HPDE6-E6E7 (cell line): ENCODE data around the gene PNRC1.
"Not testable (repeated sequence)": the region's sequence is repeated elsewhere in the genome, so short reads cannot be mapped to it uniquely, and the experiment has no call there.

Experiments
- DNase-seq: peaks from one replicate; pipeline ENCODE4 v3.0.0; 2011; ENCODE audit warnings: missing footprints; ENCODE audit errors: extremely low spot score

PNRC1 gene

GRCh38 chr6:89059227-89059626 lies 21.3 kb upstream of the PNRC1 start:
- no peak for DNase-seq

- no peak for DNase-seq
Measured at GRCh38 chr6:89063881-89064280, 16.7 kb upstream of the PNRC1 start.

GRCh38 chr6:89064931-89065330 lies 15.6 kb upstream of the PNRC1 start:
- not testable (repeated sequence) for DNase-seq

GRCh38 chr6:89066121-89066520 lies 14.4 kb upstream of the PNRC1 start:
- not testable (repeated sequence) for DNase-seq

GRCh38 chr6:89066940-89067646 lies 13.5 kb upstream of the PNRC1 start:
- DNase-seq, result no peak

- no peak for DNase-seq
Measured at GRCh38 chr6:89067796-89068195, 12.8 kb upstream of the PNRC1 start.

GRCh38 chr6:89068695-89069094 lies 11.9 kb upstream of the PNRC1 start:
- DNase-seq, result no peak

- DNase-seq, result no peak
Measured at GRCh38 chr6:89069536-89070163, 10.9 kb upstream of the PNRC1 start.

GRCh38 chr6:89071036-89071435 lies 9.5 kb upstream of the PNRC1 start:
- DNase-seq, result no peak

GRCh38 chr6:89073014-89073620 lies 7.4 kb upstream of the PNRC1 start:
- no peak for DNase-seq

GRCh38 chr6:89073840-89074239 lies 6.7 kb upstream of the PNRC1 start:
- no peak for DNase-seq

GRCh38 chr6:89079511-89080234 lies 878 bp upstream of the PNRC1 start:
- no peak for DNase-seq

- no peak for DNase-seq
Measured at GRCh38 chr6:89081129-89081422, 525 bp downstream of the PNRC1 start.

- peak; percentile 75 for DNase-seq
Measured at GRCh38 chr6:89081423-89082322, 1.1 kb downstream of the PNRC1 start.

- no peak for DNase-seq
Measured at GRCh38 chr6:89082486-89082891, 1.9 kb downstream of the PNRC1 start.

GRCh38 chr6:89084542-89084941 lies 4.0 kb downstream of the PNRC1 start:
- DNase-seq, result no peak

- no peak for DNase-seq
Measured at GRCh38 chr6:89084954-89085353, 4.4 kb downstream of the PNRC1 start.

- no peak for DNase-seq
Measured at GRCh38 chr6:89085409-89086205, 5.1 kb downstream of the PNRC1 start.

GRCh38 chr6:89087881-89088280 lies 7.3 kb downstream of the PNRC1 start:
- no peak for DNase-seq

GRCh38 chr6:89098461-89098860 lies 17.9 kb downstream of the PNRC1 start:
- DNase-seq, result no peak

- no peak for DNase-seq
Measured at GRCh38 chr6:89100114-89100513, 19.6 kb downstream of the PNRC1 start.
